ENCODE measurements around the gene C10orf90. TPM values are rescaled to one million over a fixed set of nuclear protein-coding genes. Genes with fewer than 3 reads are reported as not detected.

C10orf90 gene
- total RNA-seq, 2 donors from 2014 or later: 0.33 TPM; not detected in 1

DNA sequence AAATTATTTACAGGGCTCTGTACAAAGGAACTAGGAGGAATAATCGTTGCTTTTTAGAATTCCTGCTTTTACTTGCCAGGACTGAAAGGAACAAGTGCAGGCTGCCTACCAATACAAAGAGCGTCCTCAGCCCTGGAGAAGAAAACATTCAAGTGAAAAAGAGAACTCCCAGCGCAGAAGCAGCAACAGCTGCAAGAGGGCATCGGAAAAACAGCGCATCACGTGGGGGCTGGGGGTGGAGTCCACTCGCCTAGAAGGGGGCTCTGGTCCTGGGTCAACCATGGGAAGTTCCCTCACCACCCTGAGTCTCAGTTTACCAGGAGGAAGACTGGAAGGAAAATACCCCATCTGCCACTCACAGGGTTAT, 385 bp upstream of the C10orf90 start:
- H3K36me3 ChIP-seq (ENCODE audit: control insufficient read depth, insufficient read depth, low read length): no peaks in the 10 kb centered on the region
- H3K27me3 ChIP-seq (ENCODE audit: control insufficient read depth, insufficient read depth, low read length, poor library complexity, severe bottlenecking): no peaks in the 10 kb centered on the region
- Mint-ChIP-seq H3K4me1 (peaks cover 19% of the 10 kb centered on the region), H3K27me3 (ENCODE audit: insufficient read depth) (no peaks in the 10 kb centered on the region), H3K27ac (no peak overlapping the region), H3K4me3 (no peak overlapping the region), H3K9me3 (peaks cover 4% of the 10 kb centered on the region), H3K36me3 (ENCODE audit: low read depth) (no peaks in the 10 kb centered on the region)
- TF ChIP-seq, protein P1, sequence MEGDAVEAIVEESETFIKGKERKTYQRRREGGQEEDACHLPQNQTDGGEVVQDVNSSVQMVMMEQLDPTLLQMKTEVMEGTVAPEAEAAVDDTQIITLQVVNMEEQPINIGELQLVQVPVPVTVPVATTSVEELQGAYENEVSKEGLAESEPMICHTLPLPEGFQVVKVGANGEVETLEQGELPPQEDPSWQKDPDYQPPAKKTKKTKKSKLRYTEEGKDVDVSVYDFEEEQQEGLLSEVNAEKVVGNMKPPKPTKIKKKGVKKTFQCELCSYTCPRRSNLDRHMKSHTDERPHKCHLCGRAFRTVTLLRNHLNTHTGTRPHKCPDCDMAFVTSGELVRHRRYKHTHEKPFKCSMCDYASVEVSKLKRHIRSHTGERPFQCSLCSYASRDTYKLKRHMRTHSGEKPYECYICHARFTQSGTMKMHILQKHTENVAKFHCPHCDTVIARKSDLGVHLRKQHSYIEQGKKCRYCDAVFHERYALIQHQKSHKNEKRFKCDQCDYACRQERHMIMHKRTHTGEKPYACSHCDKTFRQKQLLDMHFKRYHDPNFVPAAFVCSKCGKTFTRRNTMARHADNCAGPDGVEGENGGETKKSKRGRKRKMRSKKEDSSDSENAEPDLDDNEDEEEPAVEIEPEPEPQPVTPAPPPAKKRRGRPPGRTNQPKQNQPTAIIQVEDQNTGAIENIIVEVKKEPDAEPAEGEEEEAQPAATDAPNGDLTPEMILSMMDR (conservative IDR thresholded peaks at IDR 0.05): no peak
- DNase-seq: no peak
- no peak overlapping the region for H3K4me3 ChIP-seq (ENCODE audit: low read length)
- 78% methylated on average over 7 of the region's 7 CpGs; no CpG with 5 or more reads in 1 of the 2 experiments for WGBS, 2 experiments (ENCODE audit: insufficient coverage in 1 of 2, insufficient read length in 1 of 2)
- H3K4me1 ChIP-seq (ENCODE audit: control insufficient read depth, insufficient read depth, low read length): no peaks in the 10 kb centered on the region
- no peak overlapping the region for H3K9ac ChIP-seq (ENCODE audit: extremely low read depth, low read length, poor library complexity, severe bottlenecking)
- no peak overlapping the region for H3K27ac ChIP-seq (ENCODE audit: low read depth, low read length)
- no peaks in the 10 kb centered on the region for H3K9me3 ChIP-seq (ENCODE audit: control insufficient read depth, low read length)

DNA sequence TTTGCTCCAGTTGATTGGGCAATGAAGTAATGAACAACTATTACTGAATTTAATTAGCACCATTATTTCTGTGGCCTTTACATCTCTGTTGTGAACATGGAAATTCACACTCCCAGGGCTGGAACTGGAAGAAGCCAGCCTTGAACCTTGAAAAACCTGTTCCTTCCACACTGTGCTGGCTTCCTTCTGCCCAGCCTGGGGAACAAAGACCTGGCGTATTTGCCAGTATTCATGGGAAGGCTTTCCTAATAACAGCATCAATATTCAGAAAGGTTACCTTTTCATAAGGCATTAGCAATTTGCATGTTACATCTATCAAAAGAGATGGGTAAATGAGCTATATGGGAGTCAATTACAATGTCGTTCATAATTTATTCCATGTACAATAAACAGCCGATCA, 1.3 kb downstream of the C10orf90 start:
- Mint-ChIP-seq H3K4me3 (no peak overlapping the region), H3K27me3 (ENCODE audit: insufficient read depth) (no peaks in the 10 kb centered on the region), H3K36me3 (ENCODE audit: low read depth) (no peaks in the 10 kb centered on the region), H3K9me3 (peaks cover 4% of the 10 kb centered on the region), H3K27ac (no peak overlapping the region), H3K4me1 (peaks cover 19% of the 10 kb centered on the region)
- no peak for DNase-seq
- no peaks in the 10 kb centered on the region for H3K36me3 ChIP-seq (ENCODE audit: control insufficient read depth, insufficient read depth, low read length)
- no peak overlapping the region for H3K4me3 ChIP-seq (ENCODE audit: low read length)
- no peak overlapping the region for H3K27ac ChIP-seq (ENCODE audit: low read depth, low read length)
- no peaks in the 10 kb centered on the region for H3K4me1 ChIP-seq (ENCODE audit: control insufficient read depth, insufficient read depth, low read length)
- H3K9ac ChIP-seq (ENCODE audit: extremely low read depth, low read length, poor library complexity, severe bottlenecking): no peak overlapping the region
- WGBS, 2 experiments (ENCODE audit: insufficient coverage in 1 of 2, insufficient read length in 1 of 2): 93 to 98% methylated on average over 3 of the region's 3 CpGs
- no peaks in the 10 kb centered on the region for H3K9me3 ChIP-seq (ENCODE audit: control insufficient read depth, low read length)
- H3K27me3 ChIP-seq (ENCODE audit: control insufficient read depth, insufficient read depth, low read length, poor library complexity, severe bottlenecking): no peaks in the 10 kb centered on the region
- TF ChIP-seq, protein P1 (conservative IDR thresholded peaks at IDR 0.05): no peak

DNA sequence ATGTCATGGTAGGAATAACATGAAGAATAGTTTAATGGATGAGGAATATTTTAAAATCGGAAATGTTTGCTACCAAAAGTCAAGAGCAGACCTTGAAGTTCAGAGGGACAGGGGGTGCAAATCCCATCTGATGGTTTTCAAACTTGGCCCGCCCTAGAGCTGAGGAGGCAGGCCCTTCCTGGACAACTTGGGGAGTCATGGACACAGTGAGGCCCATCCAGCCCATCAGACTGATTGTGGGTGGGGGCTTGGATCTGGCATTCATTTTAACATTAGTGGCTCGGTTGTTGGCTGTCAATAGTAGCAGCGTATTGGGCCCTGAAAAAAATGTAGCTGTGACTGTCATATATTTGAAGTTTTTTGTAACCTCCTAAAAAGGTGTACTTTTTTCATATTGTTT, 2.0 kb downstream of the C10orf90 start:
- Histone ChIP-seq H3K9ac (ENCODE audit: extremely low read depth, low read length, poor library complexity, severe bottlenecking) (no peak overlapping the region), H3K4me3 (ENCODE audit: low read length) (no peak overlapping the region), H3K27me3 (ENCODE audit: control insufficient read depth, insufficient read depth, low read length, poor library complexity, severe bottlenecking) (no peaks in the 10 kb centered on the region), H3K36me3 (ENCODE audit: control insufficient read depth, insufficient read depth, low read length) (no peaks in the 10 kb centered on the region), H3K27ac (ENCODE audit: low read depth, low read length) (no peak overlapping the region), H3K9me3 (ENCODE audit: control insufficient read depth, low read length) (no peaks in the 10 kb centered on the region), H3K4me1 (ENCODE audit: control insufficient read depth, insufficient read depth, low read length) (no peaks in the 10 kb centered on the region)
- H3K4me1 Mint-ChIP-seq: peaks cover 19% of the 10 kb centered on the region
- H3K4me3 Mint-ChIP-seq: no peak overlapping the region
- peaks cover 4% of the 10 kb centered on the region for H3K9me3 Mint-ChIP-seq
- no peaks in the 10 kb centered on the region for H3K36me3 Mint-ChIP-seq (ENCODE audit: low read depth)
- no peaks in the 10 kb centered on the region for H3K27me3 Mint-ChIP-seq (ENCODE audit: insufficient read depth)
- WGBS, 2 experiments (ENCODE audit: insufficient coverage in 1 of 2, insufficient read length in 1 of 2): 94 to 97% methylated on average over 4 of the region's 4 CpGs
- H3K27ac Mint-ChIP-seq: no peak overlapping the region
- TF ChIP-seq, protein P1 (conservative IDR thresholded peaks at IDR 0.05): no peak
- no peak for DNase-seq

Data from endodermal cell (in vitro differentiated cells).